ENCODE measurements around the gene MYZAP.
A peak's percentile ranks its signal among the peaks of the same experiment; 100 is the strongest.

MYZAP gene

DNA sequence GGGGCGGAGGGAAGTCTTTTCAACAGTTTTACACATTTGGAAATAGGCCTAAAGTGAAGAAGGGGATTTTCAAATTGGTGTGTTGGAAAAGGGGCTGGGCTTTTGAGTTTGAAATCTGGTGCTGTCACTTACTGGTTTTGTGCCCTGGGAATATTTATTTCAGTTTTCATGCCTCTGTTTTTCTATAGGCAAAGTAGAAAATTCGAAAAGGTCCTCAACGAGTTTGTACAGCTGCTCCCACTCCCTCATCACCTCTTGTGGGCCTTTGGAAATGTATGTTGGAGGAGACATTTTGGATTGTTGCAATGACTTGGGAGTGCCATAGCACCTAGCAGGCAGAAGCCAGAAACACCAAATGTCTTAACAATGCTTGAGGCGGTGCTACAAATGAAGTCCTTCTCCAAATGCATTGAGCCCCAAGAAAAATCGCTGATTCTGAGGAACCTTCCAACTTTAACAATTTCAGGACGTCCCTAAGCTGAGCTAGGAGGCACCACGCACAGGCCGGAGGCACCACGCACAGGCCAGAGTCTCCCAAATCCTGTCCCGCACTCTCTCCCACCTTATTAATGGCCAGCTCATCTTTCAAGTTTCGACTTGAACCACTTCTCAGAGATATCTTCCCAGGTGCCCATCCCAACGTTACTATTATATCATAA, 114.2 kb downstream of the MYZAP start:
- no peak for DNase-seq

DNA sequence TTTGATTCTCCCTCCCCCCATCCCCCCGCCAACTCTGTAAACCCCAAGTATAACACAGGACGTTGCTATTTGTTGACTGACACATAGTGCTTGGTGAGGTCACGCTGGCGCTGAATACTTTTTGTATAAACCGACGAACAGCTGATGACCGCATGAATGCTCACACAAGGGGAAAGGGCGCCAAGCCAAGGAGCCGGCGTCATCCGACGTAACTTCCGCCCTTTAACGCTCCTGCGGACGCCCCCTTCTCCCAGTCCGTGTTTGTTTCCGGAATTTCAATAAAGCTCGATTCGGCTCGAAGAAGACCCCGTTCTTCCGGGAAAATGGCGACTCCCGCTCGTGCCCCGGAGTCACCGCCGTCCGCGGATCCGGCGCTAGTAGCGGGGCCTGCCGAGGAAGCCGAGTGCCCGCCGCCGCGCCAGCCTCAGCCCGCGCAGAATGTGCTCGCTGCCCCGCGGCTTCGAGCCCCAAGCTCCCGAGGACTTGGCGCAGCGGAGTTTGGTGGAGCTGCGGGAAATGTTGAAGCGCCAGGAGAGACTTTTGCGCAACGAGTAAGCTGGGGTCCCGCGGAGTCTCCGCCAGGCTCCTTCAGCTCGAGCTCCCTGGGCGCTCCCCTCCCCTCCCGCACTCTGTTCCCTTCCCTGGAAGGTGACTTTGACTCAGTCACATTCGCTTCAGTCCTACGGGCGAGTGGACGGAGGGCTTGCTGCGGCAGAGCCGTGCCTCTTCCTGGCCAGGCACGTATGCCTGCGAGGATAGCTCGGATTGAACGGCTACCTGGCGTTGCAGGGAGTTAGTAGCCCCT, 114.9 kb downstream of the MYZAP start, which contains the start of gene POLR2M:
Gene POLR2M, plus strand, starts transcription at position 310 of the 805 bp plus-strand sequence. Its CDS starts 129 bp downstream, at position 439.
- DNase-seq: peak; percentile 96

- DNase-seq: no peak
Measured at GRCh38 chr15:57708047-57708446, 116.3 kb downstream of the MYZAP start.

DNA sequence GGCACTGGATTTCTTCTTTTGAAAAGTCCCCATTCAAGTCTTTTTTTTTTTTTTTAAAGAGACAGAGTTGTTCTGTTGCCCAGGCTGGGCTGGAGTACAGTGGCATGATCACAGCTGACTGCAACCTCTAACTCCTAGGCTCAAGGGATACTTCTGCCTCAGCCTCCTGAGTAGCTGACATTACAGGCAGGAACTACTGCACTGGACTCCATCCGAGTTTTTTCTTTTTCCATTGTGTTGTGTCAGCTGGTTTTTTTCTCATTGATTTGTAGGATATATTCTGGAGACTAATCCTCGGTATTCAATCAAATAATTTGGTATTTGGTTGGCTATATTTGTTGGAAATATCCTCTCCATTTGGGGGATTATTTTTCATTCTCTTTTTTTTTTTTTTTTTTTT, 126.6 kb downstream of the MYZAP start:
- DNase-seq: no peak

- DNase-seq: no peak
Measured at GRCh38 chr15:57720867-57721266, 129.2 kb downstream of the MYZAP start.

DNA sequence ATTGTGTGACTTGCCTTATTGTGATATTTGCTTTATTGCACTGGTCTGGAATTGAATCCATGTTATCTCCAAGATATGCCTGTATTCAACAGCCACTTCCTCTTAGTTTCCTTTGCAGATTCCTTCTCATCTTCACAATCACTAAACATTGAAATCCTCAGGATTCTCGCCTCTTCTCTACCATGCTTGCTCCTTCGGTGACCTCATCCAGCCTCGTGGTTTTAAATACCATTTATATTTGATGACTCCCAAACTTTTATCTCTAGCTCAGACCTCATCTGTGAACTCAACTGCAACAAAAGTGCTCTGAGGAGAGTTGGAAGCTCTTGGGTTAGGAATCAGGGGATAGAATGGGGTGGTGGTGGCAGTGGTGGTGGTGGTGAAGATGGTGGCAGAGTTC, 134.7 kb downstream of the MYZAP start:
- DNase-seq: no peak

GRCh38 chr15:57727031-57727430, 135.3 kb downstream of the MYZAP start:
- DNase-seq: no peak

GRCh38 chr15:57728436-57728835, 136.7 kb downstream of the MYZAP start:
- no peak for DNase-seq

- DNase-seq: no peak
Measured at GRCh38 chr15:57730876-57731275, 139.2 kb downstream of the MYZAP start.

- DNase-seq: no peak
Measured at GRCh38 chr15:57731530-57732103, 139.9 kb downstream of the MYZAP start.

GRCh38 chr15:57732526-57733331, 141.0 kb downstream of the MYZAP start:
- peak; percentile 46 for DNase-seq

GRCh38 chr15:57734860-57735259, 143.2 kb downstream of the MYZAP start:
- no peak for DNase-seq
